HG02571 (cell line): ENCODE results near the gene PAPPA.

ENCODE experiments used
- ATAC-seq: cut with Tn5 transposase; IDR thresholded peaks from one replicate; pipeline ENCODE4 v1.9.1; 2021; ENCODE audit warnings: mild to moderate bottlenecking, moderate library complexity; ENCODE audit not compliant: unreplicated experiment

PAPPA gene

DNA sequence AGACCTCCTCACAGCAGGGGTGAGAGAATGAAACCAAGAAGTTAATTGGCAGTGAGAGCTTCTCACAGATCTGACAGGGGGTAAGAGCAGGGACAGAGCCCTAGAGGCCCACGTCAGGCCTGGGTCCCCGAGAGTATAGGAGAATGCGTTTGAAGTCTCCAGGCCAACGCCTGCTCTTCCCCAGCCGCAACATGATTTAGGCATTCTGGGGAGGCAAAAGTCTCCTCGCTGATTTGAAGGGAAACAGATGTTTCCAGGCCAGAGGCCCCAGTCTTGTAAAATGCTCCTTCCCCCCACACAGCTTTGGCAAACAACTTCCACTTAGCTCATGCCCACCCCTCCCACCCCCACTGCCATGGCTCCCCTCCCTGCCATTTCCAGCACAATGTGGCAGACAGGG lies 294.3 kb downstream of the PAPPA start:
- no peak for ATAC-seq

GRCh38 chr9:116448431-116448830 lies 294.8 kb downstream of the PAPPA start:
- no peak for ATAC-seq

DNA sequence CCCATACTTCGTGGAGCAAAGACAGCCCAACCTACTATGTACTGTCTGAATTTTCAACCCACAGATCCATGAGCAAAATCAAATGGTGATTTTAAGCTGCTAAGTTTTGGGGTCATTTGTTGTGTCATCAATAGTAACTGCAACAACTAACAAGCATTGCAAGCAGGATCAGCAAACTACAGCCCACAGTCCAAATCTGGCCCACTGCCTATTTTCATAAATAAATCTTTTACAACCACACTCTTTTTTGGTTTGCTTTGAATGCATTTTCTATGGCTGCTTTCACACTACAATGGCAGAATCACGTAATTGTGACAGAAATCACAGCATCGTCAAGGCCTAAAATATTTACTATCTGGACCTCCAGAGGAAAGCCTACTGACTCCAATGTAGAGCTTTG lies 296.4 kb downstream of the PAPPA start:
- ATAC-seq = no peak

DNA sequence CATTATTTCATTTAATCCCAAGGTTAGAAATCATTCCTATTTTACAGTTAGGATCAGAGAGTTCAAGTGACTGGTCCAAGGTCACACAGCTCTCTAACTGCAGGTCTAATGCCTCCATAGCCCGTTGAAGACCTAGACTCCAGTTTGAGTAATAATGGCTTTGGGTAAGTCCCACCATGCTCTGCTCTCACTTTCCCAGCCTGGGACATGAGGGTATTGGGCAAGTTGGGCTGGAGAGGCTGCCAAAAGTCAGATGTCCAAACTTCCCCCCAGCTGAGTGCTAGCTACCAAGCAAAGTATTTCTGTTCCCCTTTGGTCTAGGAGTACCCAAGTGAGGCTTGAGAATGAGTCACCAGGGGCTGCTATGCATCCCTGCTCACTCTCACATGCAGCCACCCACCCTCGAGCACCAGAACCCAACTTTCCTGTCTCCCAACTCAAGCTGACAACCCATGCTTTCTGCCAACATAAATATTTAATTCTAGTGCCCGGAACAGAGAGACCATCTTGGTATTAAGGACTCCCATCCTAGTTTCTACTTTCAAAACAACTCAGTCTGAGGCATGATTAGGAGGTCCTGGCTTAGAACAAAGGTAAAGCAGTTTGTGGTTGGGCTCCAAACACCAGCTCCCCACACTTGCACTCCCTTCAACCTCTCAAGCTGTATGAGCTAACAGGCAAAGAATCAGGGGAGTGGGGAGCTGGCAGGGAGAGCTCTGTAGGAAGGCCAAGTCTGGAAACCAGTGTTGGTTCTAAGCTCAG lies 297.0 kb downstream of the PAPPA start:
- peak; percentile 63 for ATAC-seq

DNA sequence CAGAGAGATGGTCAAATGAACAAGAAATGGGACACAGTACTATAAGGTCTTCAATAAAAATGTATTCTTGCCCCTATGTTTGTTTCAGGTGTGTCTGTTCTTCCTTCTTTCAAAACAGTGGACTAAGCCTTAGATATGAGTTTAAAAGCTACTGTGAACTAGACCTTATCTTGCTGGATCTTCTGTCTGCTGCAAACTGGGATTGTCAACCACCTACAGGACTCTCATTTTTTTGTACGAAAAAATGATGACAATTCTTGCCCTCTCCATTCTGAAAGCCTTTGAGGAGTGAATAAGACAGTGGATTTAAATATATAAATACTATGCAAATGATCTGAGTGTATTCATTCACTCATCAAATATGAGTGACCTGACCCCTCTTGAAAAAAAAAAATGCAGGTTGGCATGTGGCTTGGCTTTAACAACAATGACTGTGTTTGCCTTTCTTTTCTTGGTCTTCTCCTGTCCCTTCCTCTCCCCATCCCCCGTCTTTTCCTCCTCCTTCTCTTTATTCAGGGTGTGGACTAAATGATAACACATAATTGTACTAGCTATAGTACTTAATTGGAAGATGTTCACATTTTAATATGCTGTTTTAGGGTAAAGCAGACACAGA lies 298.0 kb downstream of the PAPPA start:
- no peak for ATAC-seq
